Lower leg skin (tissue), 3 donors: Measurements from ENCODE around the gene PEAR1.

Experiments
- POLR2A ChIP-seq, 2 donors: fragments of 450-650 bp; IDR thresholded peaks; one replicate each; pipeline ENCODE4 v1.6.1; 2016 to 2017; ENCODE audit warnings: antibody characterized with exemption in 2 of 2, mild to moderate bottlenecking in 1 of 2, moderate library complexity in 1 of 2
- TF ChIP-seq, protein P1 (sequence below), 3 donors: fragments of 450-650 bp; IDR thresholded peaks; one replicate each; pipeline ENCODE4 v1.5.1; 2016; ENCODE audit warnings: antibody characterized with exemption in 3 of 3, mild to moderate bottlenecking in 3 of 3, moderate library complexity in 2 of 3

DNA sequence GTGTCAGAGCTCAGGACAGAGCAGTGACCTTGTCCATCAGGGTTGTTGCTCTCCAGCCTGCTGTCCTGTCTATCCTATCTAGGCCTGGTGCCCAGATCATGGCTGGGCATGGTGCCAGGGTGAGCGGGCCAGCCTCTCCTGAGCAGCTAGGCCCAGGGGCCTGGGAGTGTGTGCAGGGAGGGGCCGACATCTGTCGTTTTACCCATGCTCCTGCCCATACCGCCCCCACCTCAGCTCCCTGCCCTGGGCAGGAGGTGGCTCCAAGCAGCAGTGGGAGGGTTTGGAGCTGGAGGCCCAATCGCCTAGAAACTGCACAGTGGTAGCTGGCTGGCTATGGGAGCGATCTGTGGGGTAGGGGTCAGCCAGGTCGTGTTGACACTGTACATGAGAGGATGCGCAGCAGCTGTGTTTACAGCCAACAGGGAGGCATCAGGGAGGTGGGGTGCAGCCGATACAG, 41.1 kb upstream of the PEAR1 start:
- TF ChIP-seq POLR2A (IDR thresholded peaks at IDR 0.05): no peak
- TF ChIP-seq, protein P1, sequence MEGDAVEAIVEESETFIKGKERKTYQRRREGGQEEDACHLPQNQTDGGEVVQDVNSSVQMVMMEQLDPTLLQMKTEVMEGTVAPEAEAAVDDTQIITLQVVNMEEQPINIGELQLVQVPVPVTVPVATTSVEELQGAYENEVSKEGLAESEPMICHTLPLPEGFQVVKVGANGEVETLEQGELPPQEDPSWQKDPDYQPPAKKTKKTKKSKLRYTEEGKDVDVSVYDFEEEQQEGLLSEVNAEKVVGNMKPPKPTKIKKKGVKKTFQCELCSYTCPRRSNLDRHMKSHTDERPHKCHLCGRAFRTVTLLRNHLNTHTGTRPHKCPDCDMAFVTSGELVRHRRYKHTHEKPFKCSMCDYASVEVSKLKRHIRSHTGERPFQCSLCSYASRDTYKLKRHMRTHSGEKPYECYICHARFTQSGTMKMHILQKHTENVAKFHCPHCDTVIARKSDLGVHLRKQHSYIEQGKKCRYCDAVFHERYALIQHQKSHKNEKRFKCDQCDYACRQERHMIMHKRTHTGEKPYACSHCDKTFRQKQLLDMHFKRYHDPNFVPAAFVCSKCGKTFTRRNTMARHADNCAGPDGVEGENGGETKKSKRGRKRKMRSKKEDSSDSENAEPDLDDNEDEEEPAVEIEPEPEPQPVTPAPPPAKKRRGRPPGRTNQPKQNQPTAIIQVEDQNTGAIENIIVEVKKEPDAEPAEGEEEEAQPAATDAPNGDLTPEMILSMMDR (IDR thresholded peaks at IDR 0.05): no peak
